ENCODE data around the gene TBKBP1.

GRCh38 chr17:47702391-47702995 lies 8.5 kb downstream of the TBKBP1 start:
- TF ChIP-seq EZH2 (IDR thresholded peaks at IDR 0.05; ENCODE audit: low read length, unreplicated experiment) (no peak), CTCF (conservative IDR thresholded peaks at IDR 0.05; ENCODE audit: low read depth, low read length) (no peak), EZH2phosphoT487 (IDR thresholded peaks at IDR 0.05; ENCODE audit: borderline replicate concordance, low read length) (no peak)

Data from PC-3 (cell line).